Nucleus accumbens (tissue), 56 donors: ENCODE data around the gene MAST4.

Experiments used
- DNase-seq, 56 donors: peaks; one replicate each; lab custom pipeline; 2025; lab: John Stamatoyannopoulos, UW

MAST4 gene

GRCh38 chr5:66892716-66893115 is 296.5 kb downstream of the MAST4 start:
- no peak for DNase-seq

GRCh38 chr5:66894480-66895240 is 298.5 kb downstream of the MAST4 start:
- no peak for DNase-seq

- DNase-seq = no peak
Measured at GRCh38 chr5:66896171-66896570, 300.0 kb downstream of the MAST4 start.

GRCh38 chr5:66897356-66897755 is 301.2 kb downstream of the MAST4 start:
- DNase-seq = no peak

GRCh38 chr5:66898241-66898995 is 302.2 kb downstream of the MAST4 start:
- no peak for DNase-seq

- no peak for DNase-seq
Measured at GRCh38 chr5:66903218-66903617, 307.0 kb downstream of the MAST4 start.

GRCh38 chr5:66903709-66904108 is 307.5 kb downstream of the MAST4 start:
- no peak for DNase-seq

- DNase-seq = no peak
Measured at GRCh38 chr5:66904189-66904588, 308.0 kb downstream of the MAST4 start.

- DNase-seq = no peak
Measured at GRCh38 chr5:66906021-66906420, 309.8 kb downstream of the MAST4 start.

GRCh38 chr5:66908230-66908629 is 312.0 kb downstream of the MAST4 start:
- DNase-seq = no peak

GRCh38 chr5:66909364-66909763 is 313.2 kb downstream of the MAST4 start:
- DNase-seq = no peak

- no peak for DNase-seq
Measured at GRCh38 chr5:66912787-66913186, 316.6 kb downstream of the MAST4 start.

- DNase-seq = no peak
Measured at GRCh38 chr5:66915531-66915930, 319.3 kb downstream of the MAST4 start.

- no peak for DNase-seq
Measured at GRCh38 chr5:66922881-66923280, 326.7 kb downstream of the MAST4 start.

GRCh38 chr5:66923457-66923856 is 327.3 kb downstream of the MAST4 start:
- no peak for DNase-seq

- DNase-seq = no peak
Measured at GRCh38 chr5:66923922-66924321, 327.7 kb downstream of the MAST4 start.

GRCh38 chr5:66927140-66927539 is 330.9 kb downstream of the MAST4 start:
- DNase-seq = no peak

GRCh38 chr5:66929281-66929680 is 333.1 kb downstream of the MAST4 start:
- no peak for DNase-seq

- no peak for DNase-seq
Measured at GRCh38 chr5:66929995-66930394, 333.8 kb downstream of the MAST4 start.

GRCh38 chr5:66931651-66932050 is 335.5 kb downstream of the MAST4 start:
- no peak for DNase-seq

GRCh38 chr5:66932457-66932856 is 336.3 kb downstream of the MAST4 start:
- no peak for DNase-seq

GRCh38 chr5:66933066-66933465 is 336.9 kb downstream of the MAST4 start:
- DNase-seq = no peak
